WTC11 (cell line): Measurements from ENCODE around the gene MTA3. TPM values are rescaled to one million over a fixed set of nuclear protein-coding genes. Genes with fewer than 3 reads are reported as not detected.

Experiments used
- ATAC-seq: fragments of 200-7000 bp; cut with Tn5 transposase; 2 replicates; pipeline ENCODE4 v1.10.0; 2021; ENCODE audit warnings: mild to moderate bottlenecking, moderate library complexity
- CTCF ChIA-PET: fragments of 300-600 bp; sonication (Branson Sonifier 250); formaldehyde crosslinking; loops from one replicate; lab custom pipeline; 2021; ENCODE audit warnings: antibody characterized with exemption; lab: Charles Lee
- POLR2A ChIA-PET: fragments of 350-600 bp; sonication (Branson Sonifier 250); formaldehyde crosslinking; loops from one replicate; lab custom pipeline; 2021; ENCODE audit warnings: antibody characterized with exemption; lab: Charles Lee
- DNase-seq: peaks from one replicate; pipeline ENCODE4 v3.0.0; 2021; ENCODE audit warnings: low spot score
- H3K27ac Mint-ChIP-seq: 2 replicates; pipeline ENCODE4 v1.8.0; 2021; ENCODE audit warnings: mixed read lengths
- H3K27me3 Mint-ChIP-seq: 2 replicates; pipeline ENCODE4 v1.8.0; 2021; ENCODE audit warnings: low read depth, mild to moderate bottlenecking, moderate library complexity, mixed read lengths
- H3K36me3 Mint-ChIP-seq: 2 replicates; pipeline ENCODE4 v1.8.0; 2021; ENCODE audit warnings: mixed read lengths
- H3K4me1 Mint-ChIP-seq: 2 replicates; pipeline ENCODE4 v1.8.0; 2022; ENCODE audit warnings: mixed read lengths
- H3K4me3 Mint-ChIP-seq: 2 replicates; pipeline ENCODE4 v1.8.0; 2021; ENCODE audit warnings: mild to moderate bottlenecking, moderate library complexity, mixed read lengths
- H3K9me3 Mint-ChIP-seq: 2 replicates; pipeline ENCODE4 v1.8.0; 2021; ENCODE audit warnings: mixed read lengths
- ATF6 ChIP-seq: sonication (generic); formaldehyde crosslinking; IDR thresholded peaks from 2 replicates; pipeline ENCODE4 v1.8.1; 2023; ENCODE audit warnings: mild to moderate bottlenecking, missing genetic modification reagents
- CDX4 ChIP-seq: fragments of 250-450 bp; sonication (Bioruptor Pico); IDR thresholded peaks from 2 replicates; pipeline ENCODE4 v1.9.0; 2021; ENCODE audit warnings: moderate library complexity, mild to moderate bottlenecking, inconsistent platforms, borderline replicate concordance
- E2F5 ChIP-seq: sonication (generic); formaldehyde crosslinking; IDR thresholded peaks from 2 replicates; pipeline ENCODE4 v1.8.1; 2022; ENCODE audit warnings: mild to moderate bottlenecking, moderate library complexity, missing genetic modification reagents
- FOXJ3 ChIP-seq: sonication (generic); formaldehyde crosslinking; IDR thresholded peaks from 2 replicates; pipeline ENCODE4 v1.9.0; 2021; ENCODE audit warnings: missing genetic modification reagents, mild to moderate bottlenecking, borderline replicate concordance
- FOXP1 ChIP-seq: sonication (generic); formaldehyde crosslinking; IDR thresholded peaks from 2 replicates; pipeline ENCODE4 v1.8.0; 2022; ENCODE audit warnings: missing genetic modification reagents, mild to moderate bottlenecking, moderate library complexity, borderline replicate concordance
- GABPB1 ChIP-seq: sonication (generic); formaldehyde crosslinking; IDR thresholded peaks from 2 replicates; pipeline ENCODE4 v1.8.1; 2023; ENCODE audit warnings: mild to moderate bottlenecking, missing genetic modification reagents
- IRF1 ChIP-seq: sonication (generic); formaldehyde crosslinking; IDR thresholded peaks from 2 replicates; pipeline ENCODE4 v1.8.0; 2023; ENCODE audit warnings: missing genetic modification reagents
- JUN ChIP-seq: sonication (generic); formaldehyde crosslinking; IDR thresholded peaks from 2 replicates; pipeline ENCODE4 v1.8.0; 2023; ENCODE audit warnings: mild to moderate bottlenecking, missing genetic modification reagents
- NR1H2 ChIP-seq: sonication (generic); formaldehyde crosslinking; IDR thresholded peaks from 2 replicates; pipeline ENCODE4 v1.9.0; 2021; ENCODE audit warnings: mild to moderate bottlenecking, moderate library complexity, missing genetic modification reagents
- NR2C2 ChIP-seq: sonication (generic); formaldehyde crosslinking; IDR thresholded peaks from 2 replicates; pipeline ENCODE4 v1.8.0; 2022; ENCODE audit warnings: mild to moderate bottlenecking, missing genetic modification reagents
- SOX15 ChIP-seq: fragments of 250-450 bp; sonication (Bioruptor Pico); IDR thresholded peaks from 2 replicates; pipeline ENCODE4 v1.9.0; 2021; ENCODE audit warnings: mild to moderate bottlenecking
- TCF7 ChIP-seq: sonication (generic); formaldehyde crosslinking; IDR thresholded peaks from 2 replicates; pipeline ENCODE4 v1.8.0; 2022; ENCODE audit warnings: mild to moderate bottlenecking, low read depth, missing genetic modification reagents, moderate library complexity
- TEAD1 ChIP-seq: sonication (generic); formaldehyde crosslinking; IDR thresholded peaks from 2 replicates; pipeline ENCODE4 v1.8.0; 2022; ENCODE audit warnings: mild to moderate bottlenecking, missing genetic modification reagents
- TP53 ChIP-seq: sonication (generic); formaldehyde crosslinking; IDR thresholded peaks from 2 replicates; pipeline ENCODE4 v1.8.1; 2023; ENCODE audit warnings: mild to moderate bottlenecking, missing genetic modification reagents
- ZNF416 ChIP-seq: fragments of 250-450 bp; sonication (Bioruptor Pico); IDR thresholded peaks from 2 replicates; pipeline ENCODE4 v1.9.0; 2021; ENCODE audit warnings: mild to moderate bottlenecking, inconsistent platforms
- ZNF532 ChIP-seq: fragments of 250-450 bp; sonication (Bioruptor Pico); IDR thresholded peaks from 2 replicates; pipeline ENCODE4 v1.9.0; 2021; ENCODE audit warnings: mild to moderate bottlenecking, borderline replicate concordance
- total RNA-seq: library from RNA; stranded (reverse); gene quantifications from 3 replicates; pipeline ENCODE4 v1.2.3, GENCODE V29; 2021

MTA3 gene
- total RNA-seq, 1 experiment from 2014 or later = 153 TPM

- TF ChIP-seq ZNF532 (CRISPR knock-in tag) = no peak
- no peak for TF ChIP-seq FOXJ3 (CRISPR knock-in tag)
- TF ChIP-seq ATF6 (CRISPR knock-in tag) = no peak
- TF ChIP-seq NR1H2 (CRISPR knock-in tag) = no peak
- no peak for TF ChIP-seq GABPB1 (CRISPR knock-in tag)
- TF ChIP-seq TP53 = no peak
- no peak for TF ChIP-seq JUN (CRISPR knock-in tag)
- TF ChIP-seq E2F5 (CRISPR knock-in tag) = no peak
- TF ChIP-seq CDX4 (CRISPR knock-in tag) = no peak
- TF ChIP-seq TCF7 (CRISPR knock-in tag) = no peak
- TF ChIP-seq SOX15 (CRISPR knock-in tag) = no peak
- TF ChIP-seq FOXP1 (CRISPR knock-in tag) = no peak
- no peak for TF ChIP-seq ZNF416 (CRISPR knock-in tag)
- no peak for TF ChIP-seq NR2C2 (CRISPR knock-in tag)
- TF ChIP-seq IRF1 (CRISPR knock-in tag) = no peak
- TF ChIP-seq, all 79 proteins: peak for 10
Observed at GRCh38 chr2:42567806-42568400, 529 bp upstream of the MTA3 start (continued).

- Mint-ChIP-seq H3K27me3 (no peaks in the 10 kb centered on the region), H3K4me3 (peak overlapping the region; percentile 98), H3K9me3 (no peaks in the 10 kb centered on the region), H3K27ac (peak overlapping the region; percentile 99), H3K36me3 (peaks cover 33% of the 10 kb centered on the region), H3K4me1 (peaks cover 42% of the 10 kb centered on the region)
- DNase-seq (no peak), ATAC-seq (no peak)
- POLR2A ChIA-PET = interaction anchor here (0.6 to 1.3 kb wide), 3 partner anchors 9 to 225 kb away, joined by 3 read pairs; partner anchors contain the start of gene KCNG3
- no peak for TF ChIP-seq ZNF532 (CRISPR knock-in tag)
- TF ChIP-seq TEAD1 (CRISPR knock-in tag) = peak; percentile 9; the same call in 1 of the 2 replicates
- CTCF ChIA-PET = interaction anchor here (0.7 to 1.3 kb wide), 3 partner anchors 10 to 94 kb away, joined by 3 to 5 read pairs (median 4); no protein-coding TSS in a partner anchor
Observed at GRCh38 chr2:42569116-42569711, 782 bp downstream of the MTA3 start.
